GM23338 (cell line): ENCODE data around the gene TREML4. TPM values are rescaled to one million over a fixed set of nuclear protein-coding genes. Genes with fewer than 3 reads are reported as not detected.

Source experiments
- ATAC-seq: fragments of 200-7000 bp; cut with Tn5 transposase; 3 replicates; pipeline ENCODE4 v1.9.1; 2020
- DNase-seq: peaks from one replicate; pipeline ENCODE4 v3.0.0-alpha.2; 2015; ENCODE audit warnings: low spot score
- H2AFZ ChIP-seq: fragments of 200-600 bp; sonication (generic); 2 replicates; pipeline ENCODE4 v1.8.0; 2016; ENCODE audit warnings: antibody characterized with exemption, mild to moderate bottlenecking, moderate library complexity
- H3F3A ChIP-seq: fragments of 200-600 bp; sonication (generic); replicated peaks from 2 replicates; pipeline ENCODE4 v1.8.0; 2017; ENCODE audit warnings: antibody characterized with exemption, mixed run types, low read depth
- H3K27ac ChIP-seq: fragments of 200-600 bp; sonication (generic); 2 replicates; pipeline ENCODE4 v1.6.1; 2016; ENCODE audit warnings: low read depth
- H3K27me3 ChIP-seq: fragments of 200-600 bp; sonication (generic); 2 replicates; pipeline ENCODE4 v1.8.0; 2016; ENCODE audit warnings: mild to moderate bottlenecking, mixed run types, moderate library complexity; ENCODE audit not compliant: insufficient read depth
- H3K36me3 ChIP-seq: fragments of 200-600 bp; sonication (generic); 2 replicates; pipeline ENCODE4 v1.8.0; 2016; ENCODE audit warnings: mild to moderate bottlenecking; ENCODE audit not compliant: insufficient read depth
- H3K4me1 ChIP-seq: fragments of 200-600 bp; sonication (generic); 2 replicates; pipeline ENCODE4 v1.8.0; 2016; ENCODE audit warnings: mild to moderate bottlenecking, moderate library complexity; ENCODE audit not compliant: insufficient read depth
- H3K4me2 ChIP-seq: fragments of 200-600 bp; sonication (generic); 2 replicates; pipeline ENCODE4 v1.7.1; 2017; ENCODE audit warnings: mixed run types
- H3K4me3 ChIP-seq: fragments of 200-600 bp; sonication (generic); 2 replicates; pipeline ENCODE4 v1.6.1; 2016; ENCODE audit warnings: mixed run types
- H3K79me2 ChIP-seq: fragments of 200-600 bp; sonication (generic); replicated peaks from 2 replicates; pipeline ENCODE4 v1.8.0; 2017; ENCODE audit warnings: mild to moderate bottlenecking; ENCODE audit not compliant: insufficient read depth
- H3K9me2 ChIP-seq: fragments of 200-600 bp; sonication (generic); 2 replicates; pipeline ENCODE4 v1.8.0; 2017; ENCODE audit not compliant: insufficient read depth
- H4K20me1 ChIP-seq: fragments of 200-600 bp; sonication (generic); replicated peaks from 2 replicates; pipeline ENCODE4 v1.8.0; 2017; ENCODE audit warnings: mild to moderate bottlenecking; ENCODE audit not compliant: insufficient read depth
- H3K27ac Mint-ChIP-seq: 2 replicates; pipeline ENCODE4 v1.8.0; 2020; ENCODE audit warnings: inconsistent platforms, mild to moderate bottlenecking, moderate library complexity, mixed read lengths
- H3K27me3 Mint-ChIP-seq: 3 replicates; pipeline ENCODE4 v1.8.0; 2022; ENCODE audit warnings: low read depth, mild to moderate bottlenecking, moderate library complexity, mixed read lengths, inconsistent platforms; ENCODE audit not compliant: insufficient read depth, poor library complexity
- H3K36me3 Mint-ChIP-seq: 3 replicates; pipeline ENCODE4 v1.8.0; 2021; ENCODE audit warnings: low read depth, mild to moderate bottlenecking, inconsistent platforms, moderate library complexity, mixed read lengths
- H3K4me1 Mint-ChIP-seq: 3 replicates; pipeline ENCODE4 v1.8.0; 2020; ENCODE audit warnings: mild to moderate bottlenecking, inconsistent platforms, mixed read lengths
- H3K4me3 Mint-ChIP-seq: 3 replicates; pipeline ENCODE4 v1.8.0; 2021; ENCODE audit warnings: moderate library complexity, mild to moderate bottlenecking, inconsistent platforms, mixed read lengths
- H3K9me3 Mint-ChIP-seq: 3 replicates; pipeline ENCODE4 v1.8.0; 2020; ENCODE audit warnings: moderate library complexity, mild to moderate bottlenecking, inconsistent platforms, mixed read lengths
- CREB1 ChIP-seq: fragments of 250-450 bp; sonication (Bioruptor Pico); IDR thresholded peaks from 2 replicates; pipeline ENCODE4 v1.5.0; 2020; ENCODE audit warnings: low read depth, mild to moderate bottlenecking, moderate library complexity
- EZH2 ChIP-seq: fragments of 200-600 bp; sonication (generic); IDR thresholded peaks from one replicate; pipeline ENCODE4 v1.8.0; 2017; ENCODE audit warnings: antibody characterized with exemption, mild to moderate bottlenecking, low read depth; ENCODE audit not compliant: unreplicated experiment
- EZH2phosphoT487 ChIP-seq: fragments of 200-600 bp; sonication (generic); IDR thresholded peaks from one replicate; pipeline ENCODE4 v1.8.1; 2018; ENCODE audit warnings: antibody characterized with exemption; ENCODE audit not compliant: unreplicated experiment
- JUNB ChIP-seq: IDR thresholded peaks from one replicate; pipeline ENCODE4 v1.6.1; 2016; ENCODE audit warnings: antibody characterized with exemption; ENCODE audit not compliant: unreplicated experiment
- NANOG ChIP-seq: IDR thresholded peaks from 2 replicates; pipeline ENCODE4 v1.6.1; 2016; ENCODE audit warnings: antibody characterized with exemption, borderline replicate concordance
- STAT1 ChIP-seq: IDR thresholded peaks from one replicate; pipeline ENCODE4 v1.6.1; 2016; ENCODE audit warnings: antibody characterized with exemption; ENCODE audit not compliant: unreplicated experiment
- ZNF331 ChIP-seq: fragments of 250-450 bp; sonication (Bioruptor Pico); IDR thresholded peaks from 2 replicates; pipeline ENCODE4 v1.5.0; 2020; ENCODE audit warnings: low read depth, mild to moderate bottlenecking, moderate library complexity
- polyA plus RNA-seq: library from polyadenylated mRNA; unstranded; fragments of >200 nt; fragmentation: Nextera tagmentation; extraction: Ambion mirVana; gene quantifications from 2 replicates; pipeline ENCODE4 v1.2.1, GENCODE V29; 2016
- total RNA-seq: library from RNA; depleted of rRNA; stranded (reverse); fragments of >200 nt; shearing (Covaris generic); gene quantifications from 2 replicates; pipeline ENCODE4 v1.2.3, GENCODE V29; 2014
- TF ChIP-seq, protein P1 (sequence below): fragments of 250-450 bp; sonication (Bioruptor Pico); IDR thresholded peaks from 2 replicates; pipeline ENCODE4 v1.5.0; 2020; ENCODE audit warnings: mild to moderate bottlenecking, moderate library complexity
- TF ChIP-seq, protein P2 (sequence below): IDR thresholded peaks from 2 replicates; pipeline ENCODE4 v1.6.1; 2016; ENCODE audit warnings: antibody characterized with exemption
- TF ChIP-seq, protein P3 (sequence below): IDR thresholded peaks from one replicate; pipeline ENCODE4 v1.6.1; 2018; ENCODE audit warnings: antibody characterized with exemption; ENCODE audit not compliant: unreplicated experiment

Gene TREML4
- total and polyA plus RNA-seq, 2 experiments from 2014 or later: not detected

DNA sequence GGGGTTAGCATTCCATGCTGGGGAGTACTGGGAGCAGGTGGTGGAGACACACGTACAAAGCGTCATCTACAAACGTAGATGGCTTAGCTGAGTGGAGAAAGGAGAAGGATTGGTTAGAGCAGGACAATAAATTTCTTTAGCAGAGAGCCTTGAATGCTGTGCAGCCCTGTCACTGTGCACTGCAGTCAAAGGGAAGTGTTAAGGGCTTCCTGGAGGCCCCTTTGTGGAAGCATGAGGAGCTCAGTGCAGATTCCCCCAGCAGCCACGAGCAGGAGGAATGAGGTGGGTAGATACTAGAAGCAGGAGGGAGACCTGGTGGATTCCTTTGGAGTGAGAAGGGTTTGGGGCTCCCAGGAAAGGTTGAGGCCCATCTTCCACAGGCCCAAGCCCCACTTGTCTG, 6.1 kb upstream of the TREML4 start (continued):
- TF ChIP-seq, protein P1, sequence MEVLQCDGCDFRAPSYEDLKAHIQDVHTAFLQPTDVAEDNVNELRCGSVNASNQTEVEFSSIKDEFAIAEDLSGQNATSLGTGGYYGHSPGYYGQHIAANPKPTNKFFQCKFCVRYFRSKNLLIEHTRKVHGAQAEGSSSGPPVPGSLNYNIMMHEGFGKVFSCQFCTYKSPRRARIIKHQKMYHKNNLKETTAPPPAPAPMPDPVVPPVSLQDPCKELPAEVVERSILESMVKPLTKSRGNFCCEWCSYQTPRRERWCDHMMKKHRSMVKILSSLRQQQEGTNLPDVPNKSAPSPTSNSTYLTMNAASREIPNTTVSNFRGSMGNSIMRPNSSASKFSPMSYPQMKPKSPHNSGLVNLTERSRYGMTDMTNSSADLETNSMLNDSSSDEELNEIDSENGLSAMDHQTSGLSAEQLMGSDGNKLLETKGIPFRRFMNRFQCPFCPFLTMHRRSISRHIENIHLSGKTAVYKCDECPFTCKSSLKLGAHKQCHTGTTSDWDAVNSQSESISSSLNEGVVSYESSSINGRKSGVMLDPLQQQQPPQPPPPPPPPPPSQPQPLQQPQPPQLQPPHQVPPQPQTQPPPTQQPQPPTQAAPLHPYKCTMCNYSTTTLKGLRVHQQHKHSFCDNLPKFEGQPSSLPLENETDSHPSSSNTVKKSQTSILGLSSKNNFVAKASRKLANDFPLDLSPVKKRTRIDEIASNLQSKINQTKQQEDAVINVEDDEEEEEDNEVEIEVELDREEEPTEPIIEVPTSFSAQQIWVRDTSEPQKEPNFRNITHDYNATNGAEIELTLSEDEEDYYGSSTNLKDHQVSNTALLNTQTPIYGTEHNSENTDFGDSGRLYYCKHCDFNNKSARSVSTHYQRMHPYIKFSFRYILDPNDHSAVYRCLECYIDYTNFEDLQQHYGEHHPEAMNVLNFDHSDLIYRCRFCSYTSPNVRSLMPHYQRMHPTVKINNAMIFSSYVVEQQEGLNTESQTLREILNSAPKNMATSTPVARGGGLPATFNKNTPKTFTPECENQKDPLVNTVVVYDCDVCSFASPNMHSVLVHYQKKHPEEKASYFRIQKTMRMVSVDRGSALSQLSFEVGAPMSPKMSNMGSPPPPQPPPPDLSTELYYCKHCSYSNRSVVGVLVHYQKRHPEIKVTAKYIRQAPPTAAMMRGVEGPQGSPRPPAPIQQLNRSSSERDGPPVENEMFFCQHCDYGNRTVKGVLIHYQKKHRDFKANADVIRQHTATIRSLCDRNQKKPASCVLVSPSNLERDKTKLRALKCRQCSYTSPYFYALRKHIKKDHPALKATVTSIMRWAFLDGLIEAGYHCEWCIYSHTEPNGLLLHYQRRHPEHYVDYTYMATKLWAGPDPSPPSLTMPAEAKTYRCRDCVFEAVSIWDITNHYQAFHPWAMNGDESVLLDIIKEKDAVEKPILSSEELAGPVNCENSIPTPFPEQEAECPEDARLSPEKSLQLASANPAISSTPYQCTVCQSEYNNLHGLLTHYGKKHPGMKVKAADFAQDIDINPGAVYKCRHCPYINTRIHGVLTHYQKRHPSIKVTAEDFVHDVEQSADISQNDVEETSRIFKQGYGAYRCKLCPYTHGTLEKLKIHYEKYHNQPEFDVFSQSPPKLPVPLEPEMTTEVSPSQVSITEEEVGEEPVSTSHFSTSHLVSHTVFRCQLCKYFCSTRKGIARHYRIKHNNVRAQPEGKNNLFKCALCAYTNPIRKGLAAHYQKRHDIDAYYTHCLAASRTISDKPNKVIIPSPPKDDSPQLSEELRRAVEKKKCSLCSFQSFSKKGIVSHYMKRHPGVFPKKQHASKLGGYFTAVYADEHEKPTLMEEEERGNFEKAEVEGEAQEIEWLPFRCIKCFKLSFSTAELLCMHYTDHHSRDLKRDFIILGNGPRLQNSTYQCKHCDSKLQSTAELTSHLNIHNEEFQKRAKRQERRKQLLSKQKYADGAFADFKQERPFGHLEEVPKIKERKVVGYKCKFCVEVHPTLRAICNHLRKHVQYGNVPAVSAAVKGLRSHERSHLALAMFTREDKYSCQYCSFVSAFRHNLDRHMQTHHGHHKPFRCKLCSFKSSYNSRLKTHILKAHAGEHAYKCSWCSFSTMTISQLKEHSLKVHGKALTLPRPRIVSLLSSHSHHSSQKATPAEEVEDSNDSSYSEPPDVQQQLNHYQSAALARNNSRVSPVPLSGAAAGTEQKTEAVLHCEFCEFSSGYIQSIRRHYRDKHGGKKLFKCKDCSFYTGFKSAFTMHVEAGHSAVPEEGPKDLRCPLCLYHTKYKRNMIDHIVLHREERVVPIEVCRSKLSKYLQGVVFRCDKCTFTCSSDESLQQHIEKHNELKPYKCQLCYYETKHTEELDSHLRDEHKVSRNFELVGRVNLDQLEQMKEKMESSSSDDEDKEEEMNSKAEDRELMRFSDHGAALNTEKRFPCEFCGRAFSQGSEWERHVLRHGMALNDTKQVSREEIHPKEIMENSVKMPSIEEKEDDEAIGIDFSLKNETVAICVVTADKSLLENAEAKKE (CRISPR knock-in tag): no peak
- TF ChIP-seq NANOG (no peak), CREB1 (no peak), EZH2phosphoT487 (no peak), JUNB (no peak)
- TF ChIP-seq, protein P2, sequence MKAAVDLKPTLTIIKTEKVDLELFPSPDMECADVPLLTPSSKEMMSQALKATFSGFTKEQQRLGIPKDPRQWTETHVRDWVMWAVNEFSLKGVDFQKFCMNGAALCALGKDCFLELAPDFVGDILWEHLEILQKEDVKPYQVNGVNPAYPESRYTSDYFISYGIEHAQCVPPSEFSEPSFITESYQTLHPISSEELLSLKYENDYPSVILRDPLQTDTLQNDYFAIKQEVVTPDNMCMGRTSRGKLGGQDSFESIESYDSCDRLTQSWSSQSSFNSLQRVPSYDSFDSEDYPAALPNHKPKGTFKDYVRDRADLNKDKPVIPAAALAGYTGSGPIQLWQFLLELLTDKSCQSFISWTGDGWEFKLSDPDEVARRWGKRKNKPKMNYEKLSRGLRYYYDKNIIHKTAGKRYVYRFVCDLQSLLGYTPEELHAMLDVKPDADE: no peak

DNA sequence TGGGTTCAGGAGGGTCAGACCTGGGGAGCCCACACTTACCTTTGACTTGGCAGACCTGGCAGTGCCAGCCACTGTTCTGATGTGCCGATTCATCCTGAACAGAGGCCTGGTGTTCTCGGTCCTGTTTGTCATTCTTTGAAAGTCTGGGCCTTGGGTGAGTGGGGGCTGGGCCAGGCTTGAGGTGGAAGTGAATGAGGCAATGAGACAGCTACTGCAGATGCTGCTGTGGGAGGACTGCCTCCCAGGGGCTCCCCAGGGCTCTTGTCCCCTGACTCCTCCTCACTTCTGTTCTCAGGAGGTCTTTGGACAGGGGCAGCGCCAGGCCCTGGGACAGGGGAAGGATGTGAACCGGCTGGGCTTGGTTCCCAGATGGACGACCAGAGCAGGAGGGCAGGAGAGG, 5.6 kb upstream of the TREML4 start:
- Histone ChIP-seq H4K20me1 (no peaks in the 10 kb centered on the region), H3K36me3 (no peaks in the 10 kb centered on the region), H3K4me3 (no peak overlapping the region), H3K4me1 (no peaks in the 10 kb centered on the region), H3K79me2 (no peaks in the 10 kb centered on the region), H3K27ac (no peak overlapping the region), H2AFZ (no peak overlapping the region), H3F3A (no peaks in the 10 kb centered on the region), H3K4me2 (no peak overlapping the region), H3K9me2 (0 out of 2 replicates have a peak, but pooled peaks cover 5% of the 10 kb centered on the region), H3K27me3 (no peaks in the 10 kb centered on the region)
- Mint-ChIP-seq H3K4me3 (no peak overlapping the region), H3K9me3 (peaks cover 14% of the 10 kb centered on the region; the same call in 2 of the 3 replicates), H3K27me3 (peaks cover 8% of the 10 kb centered on the region), H3K4me1 (no peaks in the 10 kb centered on the region; the same call in 2 of the 3 replicates), H3K27ac (no peak overlapping the region), H3K36me3 (no peaks in the 10 kb centered on the region; the same call in 2 of the 3 replicates)
- no peak for ATAC-seq
- DNase-seq: no peak
- TF ChIP-seq EZH2 (no peak), JUNB (no peak), CREB1 (no peak), STAT1 (no peak), ZNF331 (CRISPR knock-in tag) (no peak), EZH2phosphoT487 (no peak), NANOG (no peak)
- TF ChIP-seq, protein P2: no peak
- TF ChIP-seq, protein P3, sequence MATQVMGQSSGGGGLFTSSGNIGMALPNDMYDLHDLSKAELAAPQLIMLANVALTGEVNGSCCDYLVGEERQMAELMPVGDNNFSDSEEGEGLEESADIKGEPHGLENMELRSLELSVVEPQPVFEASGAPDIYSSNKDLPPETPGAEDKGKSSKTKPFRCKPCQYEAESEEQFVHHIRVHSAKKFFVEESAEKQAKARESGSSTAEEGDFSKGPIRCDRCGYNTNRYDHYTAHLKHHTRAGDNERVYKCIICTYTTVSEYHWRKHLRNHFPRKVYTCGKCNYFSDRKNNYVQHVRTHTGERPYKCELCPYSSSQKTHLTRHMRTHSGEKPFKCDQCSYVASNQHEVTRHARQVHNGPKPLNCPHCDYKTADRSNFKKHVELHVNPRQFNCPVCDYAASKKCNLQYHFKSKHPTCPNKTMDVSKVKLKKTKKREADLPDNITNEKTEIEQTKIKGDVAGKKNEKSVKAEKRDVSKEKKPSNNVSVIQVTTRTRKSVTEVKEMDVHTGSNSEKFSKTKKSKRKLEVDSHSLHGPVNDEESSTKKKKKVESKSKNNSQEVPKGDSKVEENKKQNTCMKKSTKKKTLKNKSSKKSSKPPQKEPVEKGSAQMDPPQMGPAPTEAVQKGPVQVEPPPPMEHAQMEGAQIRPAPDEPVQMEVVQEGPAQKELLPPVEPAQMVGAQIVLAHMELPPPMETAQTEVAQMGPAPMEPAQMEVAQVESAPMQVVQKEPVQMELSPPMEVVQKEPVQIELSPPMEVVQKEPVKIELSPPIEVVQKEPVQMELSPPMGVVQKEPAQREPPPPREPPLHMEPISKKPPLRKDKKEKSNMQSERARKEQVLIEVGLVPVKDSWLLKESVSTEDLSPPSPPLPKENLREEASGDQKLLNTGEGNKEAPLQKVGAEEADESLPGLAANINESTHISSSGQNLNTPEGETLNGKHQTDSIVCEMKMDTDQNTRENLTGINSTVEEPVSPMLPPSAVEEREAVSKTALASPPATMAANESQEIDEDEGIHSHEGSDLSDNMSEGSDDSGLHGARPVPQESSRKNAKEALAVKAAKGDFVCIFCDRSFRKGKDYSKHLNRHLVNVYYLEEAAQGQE: no peak
